ENCODE data around the gene ZFP36L2.

DNA sequence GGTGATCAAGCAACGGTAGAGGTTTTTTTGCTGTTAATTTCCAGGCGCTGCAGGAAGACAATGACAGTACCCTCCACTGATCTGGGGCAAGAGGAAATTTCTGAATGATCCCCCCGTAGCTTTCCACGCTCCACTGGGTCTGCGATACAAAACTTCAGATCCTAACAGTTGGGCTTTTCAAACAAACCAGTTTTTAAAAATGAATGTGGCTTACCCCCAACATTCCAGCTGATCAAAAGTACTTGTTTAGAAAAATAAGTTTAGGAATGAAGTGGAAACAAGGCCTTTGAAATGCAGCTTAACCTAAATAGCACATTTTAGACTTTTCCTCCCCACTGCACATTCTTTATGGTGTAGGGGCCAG is 5.7 kb downstream of the ZFP36L2 start:
- TF ChIP-seq CTCF (IDR thresholded peaks at IDR 0.05; ENCODE audit: low read depth, low read length) (no peak), EZH2phosphoT487 (IDR thresholded peaks at IDR 0.05; ENCODE audit: low read depth) (no peak)

All from OCI-LY3 (cell line).